Endothelial cell of umbilical vein (primary cell): ENCODE data around the gene CCSAP. TPM values are rescaled to one million over a fixed set of nuclear protein-coding genes. Genes with fewer than 3 reads are reported as not detected.

Experiments used
- BruUV-seq: library from RNA; stranded (reverse); fragments of 400-500 nt; replicated peaks from 2 replicates; lab custom pipeline; 2021; lab: Mats Ljungman, UMichigan
- CTCF ChIA-PET: fragments of 300-600, 350-600 bp; sonication (Branson Sonifier 250); formaldehyde crosslinking; loops from one replicate; lab custom pipeline; 2021; ENCODE audit warnings: antibody characterized with exemption, inconsistent platforms; lab: Charles Lee
- POLR2A ChIA-PET: fragments of 300-600, 350-600 bp; sonication (Branson Sonifier 250); formaldehyde crosslinking; loops from one replicate; lab custom pipeline; 2021; ENCODE audit warnings: antibody characterized with exemption, inconsistent platforms; lab: Charles Lee
- DNase-seq: peaks from one replicate; pipeline ENCODE4 v3.0.0-alpha.2; 2011; ENCODE audit warnings: low read depth, low spot score
- FAIRE-seq: peaks from 2 replicates; lab custom pipeline; 2011; peaks lifted over from hg19 to GRCh38; lab: Jason Lieb, UNC
- H2AFZ ChIP-seq: 2 replicates; pipeline ENCODE4 v1.6.0; 2012; ENCODE audit warnings: low read depth, low read length, control low read depth, inconsistent platforms
- H3K27ac ChIP-seq: 2 replicates; pipeline ENCODE4 v1.5.1; 2011; ENCODE audit warnings: low read depth, mild to moderate bottlenecking, control low read depth, low read length, moderate library complexity; ENCODE audit not compliant: insufficient read depth
- H3K27me3 ChIP-seq, 2 experiments: 2 replicates each; pipeline versions ENCODE4 v1.6.0 to v1.6.1; 2011; ENCODE audit warnings: low read length in 2 of 2, mixed read lengths in 1 of 2; ENCODE audit not compliant: control insufficient read depth in 2 of 2, insufficient read depth in 2 of 2
- H3K36me3 ChIP-seq, 2 experiments: 2 replicates in 1 of 2; 3 replicates in 1 of 2; pipeline ENCODE4 v1.5.1; 2011; ENCODE audit warnings: low read length in 2 of 2, mild to moderate bottlenecking in 1 of 2, moderate library complexity in 1 of 2; ENCODE audit not compliant: control insufficient read depth in 2 of 2, insufficient read depth in 2 of 2; ENCODE audit errors: extremely low read depth in 1 of 2
- H3K4me1 ChIP-seq: 3 replicates; pipeline ENCODE4 v1.5.1; 2011; ENCODE audit warnings: mild to moderate bottlenecking, low read length; ENCODE audit not compliant: control insufficient read depth, insufficient read depth; ENCODE audit errors: extremely low read depth
- H3K4me2 ChIP-seq: 2 replicates; pipeline ENCODE4 v1.6.1; 2011; ENCODE audit warnings: low read length, control low read depth, mixed read lengths; ENCODE audit not compliant: insufficient read depth
- H3K4me3 ChIP-seq, 3 experiments: fragments of 200-600 bp in 1 of 3; sonication (generic), shearing (Covaris generic) in 1 of 3; replicated peaks in 1 of 3; 2 replicates each; pipeline ENCODE4 v1.5.1; 2011 to 2016; ENCODE audit warnings: control low read depth in 3 of 3, low read length in 3 of 3, mild to moderate bottlenecking in 2 of 3, inconsistent platforms in 1 of 3, low read depth in 1 of 3, moderate library complexity in 1 of 3; ENCODE audit not compliant: insufficient read depth in 1 of 3
- H3K79me2 ChIP-seq: 2 replicates; pipeline ENCODE4 v1.6.0; 2012; ENCODE audit warnings: low read length, inconsistent platforms; ENCODE audit not compliant: control insufficient read depth, insufficient read depth
- H3K9ac ChIP-seq: replicated peaks from 2 replicates; pipeline ENCODE3; 2011; ENCODE audit warnings: low read length, control low read depth; ENCODE audit not compliant: insufficient read depth; ENCODE audit errors: extremely low read depth
- H3K9me1 ChIP-seq: replicated peaks from 3 replicates; pipeline ENCODE4 v1.6.0; 2011; ENCODE audit warnings: mild to moderate bottlenecking, low read length; ENCODE audit not compliant: control insufficient read depth, insufficient read depth; ENCODE audit errors: extremely low read depth
- H3K9me3 ChIP-seq: replicated peaks from 2 replicates; pipeline ENCODE4 v1.5.1; 2012; ENCODE audit warnings: low read length, inconsistent platforms; ENCODE audit not compliant: control insufficient read depth, insufficient read depth
- H4K20me1 ChIP-seq: replicated peaks from 2 replicates; pipeline ENCODE3; 2011; ENCODE audit warnings: mild to moderate bottlenecking, low read length; ENCODE audit not compliant: control insufficient read depth, insufficient read depth; ENCODE audit errors: extremely low read depth
- CTCF ChIP-seq, 2 donors: IDR thresholded peaks; 1 replicate in 1 of 2; 2 replicates in 1 of 2; pipeline ENCODE4 v1.5.1; 2011; ENCODE audit warnings: low read length in 2 of 2, mild to moderate bottlenecking in 2 of 2, moderate library complexity in 2 of 2, control low read depth in 1 of 2, inconsistent platforms in 1 of 2, low read depth in 1 of 2; ENCODE audit not compliant: insufficient read depth in 1 of 2; ENCODE audit errors: extremely low read depth in 1 of 2
- EZH2 ChIP-seq: IDR thresholded peaks from 2 replicates; pipeline ENCODE4 v1.6.1; 2012; ENCODE audit warnings: borderline replicate concordance, low read depth, mild to moderate bottlenecking, moderate library complexity, low read length, inconsistent platforms; ENCODE audit not compliant: severe bottlenecking
- FOS ChIP-seq: IDR thresholded peaks from 2 replicates; pipeline ENCODE4 v1.6.1; 2011; ENCODE audit warnings: mild to moderate bottlenecking, low read length, moderate library complexity, borderline replicate concordance; ENCODE audit not compliant: insufficient read depth
- GATA2 ChIP-seq: IDR thresholded peaks from 2 replicates; pipeline ENCODE4 v1.7.0; 2011; ENCODE audit warnings: low read depth, mild to moderate bottlenecking, moderate library complexity, mixed read lengths, low read length; ENCODE audit not compliant: insufficient read length, insufficient read depth
- JUN ChIP-seq: IDR thresholded peaks from 2 replicates; pipeline ENCODE4 v1.6.1; 2011; ENCODE audit warnings: borderline replicate concordance, low read depth; ENCODE audit not compliant: insufficient read length, insufficient read depth
- MAX ChIP-seq: IDR thresholded peaks from 2 replicates; pipeline ENCODE4 v1.6.1; 2011; ENCODE audit not compliant: insufficient read depth, insufficient read length
- MYC ChIP-seq: IDR thresholded peaks from one replicate; pipeline ENCODE4 v1.6.1; 2011; ENCODE audit warnings: mild to moderate bottlenecking, low read depth, low read length
- POLR2A ChIP-seq: IDR thresholded peaks from 2 replicates; pipeline ENCODE4 v1.6.1; 2012; ENCODE audit warnings: low read depth, mild to moderate bottlenecking, control low read depth, low read length
- POLR2AphosphoS5 ChIP-seq: IDR thresholded peaks from 2 replicates; pipeline ENCODE4 v1.6.1; 2012; ENCODE audit warnings: low read depth, mild to moderate bottlenecking, control low read depth, low read length, moderate library complexity; ENCODE audit not compliant: insufficient read depth
- dilution Hi-C: fragments of 300-500 bp; cut with MboI; formaldehyde crosslinking; loops from one replicate; pipeline ENCODE4 v1.15.0; 2019; ENCODE audit warnings: low sequenced_read_pairs; ENCODE audit not compliant: extremely low pct_ligation_motif_present
- intact Hi-C: fragments of 100-400 bp; cut with micrococcal nuclease; formaldehyde crosslinking; loops from one replicate; pipeline ENCODE4 v1.10.0; 2022
- polyA plus RNA-seq, 4 experiments: library from polyadenylated mRNA; depleted of rRNA in 3 of 4; stranded (reverse) in 3 of 4; unstranded in 1 of 4; fragments of >200 nt; gene quantifications; 2 replicates each; pipeline versions ENCODE4 v1.2.1 to v1.2.3, GENCODE V29; 2011 to 2012; ENCODE audit warnings: missing spikeins in 1 of 4
- total RNA-seq: library from RNA; stranded (reverse); gene quantifications from 2 replicates; pipeline ENCODE4 v1.2.3, GENCODE V29; 2021

The CCSAP gene
- total and polyA plus RNA-seq, 2 donors (not counting 3 experiments of a cell fraction or from before 2014, with no cell fraction given), result 1.3 to 5.7 TPM

- no peak overlapping the region for H3K9ac ChIP-seq
- CTCF ChIA-PET, result no interaction called here
- intact Hi-C loops, result no loop called here
- no peaks in the 10 kb centered on the region for H3K79me2 ChIP-seq
- FAIRE-seq (no peak), DNase-seq (no peak)
- POLR2A ChIA-PET, result no interaction called here
- no peaks in the 10 kb centered on the region for H3K9me1 ChIP-seq
- H3K4me1 ChIP-seq, result no peaks in the 10 kb centered on the region
- BruUV-seq, result no TSS peak
- TF ChIP-seq GATA2, result no peak
- TF ChIP-seq JUN, result no peak
- TF ChIP-seq POLR2AphosphoS5, result no peak
- TF ChIP-seq CTCF (IDR thresholded peaks at IDR 0.05; ENCODE audit: extremely low read depth in 1 of 2, insufficient read depth in 1 of 2, low read depth in 1 of 2, low read length in 2 of 2), result no peak
- TF ChIP-seq FOS, result no peak
- TF ChIP-seq POLR2A, result no peak
- no peak for TF ChIP-seq MYC
- TF ChIP-seq EZH2, result no peak
- no peak for TF ChIP-seq MAX
- peaks cover 2% of the 10 kb centered on the region in 2 experiments for H3K27me3 ChIP-seq
- no peak overlapping the region for H3K27ac ChIP-seq
- no peak overlapping the region for H3K4me3 ChIP-seq
- no peak overlapping the region for H3K4me2 ChIP-seq
- no peaks in the 10 kb centered on the region for H3K9me3 ChIP-seq
- no peaks in the 10 kb centered on the region for H3K36me3 ChIP-seq
- H2AFZ ChIP-seq, result no peak overlapping the region
- H4K20me1 ChIP-seq, result no peaks in the 10 kb centered on the region
- dilution Hi-C loops, result no loop called here
Observed at GRCh38 chr1:229370601-229371021, 27.8 kb upstream of the CCSAP start.
